Measurements from ENCODE around the gene BMI1.

Gene BMI1

GRCh38 chr10:22321924-22322640 is 1.2 kb downstream of the BMI1 start:
- Histone ChIP-seq H3K9me3 (ENCODE audit: severe bottlenecking) (no peaks in the 10 kb centered on the region), H3K4me3 (ENCODE audit: low read depth, low read length) (peak overlapping the region; percentile 80), H3K27me3 (ENCODE audit: insufficient read depth, low read depth, severe bottlenecking) (no peaks in the 10 kb centered on the region), H3K36me3 (peaks cover 7% of the 10 kb centered on the region), H3K27ac (no peak overlapping the region)
- TF ChIP-seq CTCF (IDR thresholded peaks at IDR 0.05; ENCODE audit: low read depth, low read length), result no peak
- no peak for DNase-seq

GRCh38 chr10:22322641-22323160 is 1.8 kb downstream of the BMI1 start:
- Histone ChIP-seq H3K4me3 (ENCODE audit: low read depth, low read length) (peak overlapping the region; percentile 80), H3K27ac (no peak overlapping the region), H3K27me3 (ENCODE audit: insufficient read depth, low read depth, severe bottlenecking) (no peaks in the 10 kb centered on the region), H3K9me3 (ENCODE audit: severe bottlenecking) (no peaks in the 10 kb centered on the region), H3K36me3 (peaks cover 8% of the 10 kb centered on the region)
- TF ChIP-seq CTCF (IDR thresholded peaks at IDR 0.05; ENCODE audit: low read depth, low read length), result no peak
- DNase-seq, result no peak

- H3K27ac ChIP-seq, result no peak overlapping the region
- no peaks in the 10 kb centered on the region for H3K27me3 ChIP-seq (ENCODE audit: insufficient read depth, low read depth, severe bottlenecking)
Observed at GRCh38 chr10:22323538-22324305, 2.8 kb downstream of the BMI1 start.

GRCh38 chr10:22324413-22324812 is 3.5 kb downstream of the BMI1 start:
- Histone ChIP-seq H3K9me3 (ENCODE audit: severe bottlenecking) (no peaks in the 10 kb centered on the region), H3K36me3 (peaks cover 12% of the 10 kb centered on the region), H3K27me3 (ENCODE audit: insufficient read depth, low read depth, severe bottlenecking) (no peaks in the 10 kb centered on the region), H3K4me3 (ENCODE audit: low read depth, low read length) (no peak overlapping the region), H3K27ac (no peak overlapping the region)
- no peak for DNase-seq
- no peak for TF ChIP-seq CTCF (IDR thresholded peaks at IDR 0.05; ENCODE audit: low read depth, low read length)

More at GRCh38 chr10:22323538-22324305, 2.8 kb downstream of the BMI1 start:
- DNase-seq, result no peak
- no peak overlapping the region for H3K4me3 ChIP-seq (ENCODE audit: low read depth, low read length)
- TF ChIP-seq CTCF (IDR thresholded peaks at IDR 0.05; ENCODE audit: low read depth, low read length), result no peak
- H3K36me3 ChIP-seq, result peaks cover 8% of the 10 kb centered on the region
- H3K9me3 ChIP-seq (ENCODE audit: severe bottlenecking), result no peaks in the 10 kb centered on the region

GRCh38 chr10:22324893-22325271 is 4.0 kb downstream of the BMI1 start:
- H3K27me3 ChIP-seq (ENCODE audit: insufficient read depth, low read depth, severe bottlenecking), result no peaks in the 10 kb centered on the region
- H3K4me3 ChIP-seq (ENCODE audit: low read depth, low read length), result no peak overlapping the region
- H3K9me3 ChIP-seq (ENCODE audit: severe bottlenecking), result no peaks in the 10 kb centered on the region
- no peak for TF ChIP-seq CTCF (IDR thresholded peaks at IDR 0.05; ENCODE audit: low read depth, low read length)
- DNase-seq, result no peak
- peaks cover 12% of the 10 kb centered on the region for H3K36me3 ChIP-seq
- no peak overlapping the region for H3K27ac ChIP-seq

Measured in WERI-Rb-1 (cell line).